T-helper 1 cell (primary cell): ENCODE data around the gene GPR146.
"Not testable (repeated sequence)": the region's sequence is repeated elsewhere in the genome, so short reads cannot be mapped to it uniquely, and the experiment has no call there.

Experiments
- DNase-seq, 5 donors: peaks; one replicate each; pipeline ENCODE4 v3.0.0-alpha.2; 2012 to 2020
- total RNA-seq, 4 donors: gene quantifications; one replicate each; lab custom pipeline; 2026; lab: John Stamatoyannopoulos, UW

Gene GPR146
- 1.6 to 6.4 (median 4.4) reads per million in 4 donors for total RNA-seq

DNA sequence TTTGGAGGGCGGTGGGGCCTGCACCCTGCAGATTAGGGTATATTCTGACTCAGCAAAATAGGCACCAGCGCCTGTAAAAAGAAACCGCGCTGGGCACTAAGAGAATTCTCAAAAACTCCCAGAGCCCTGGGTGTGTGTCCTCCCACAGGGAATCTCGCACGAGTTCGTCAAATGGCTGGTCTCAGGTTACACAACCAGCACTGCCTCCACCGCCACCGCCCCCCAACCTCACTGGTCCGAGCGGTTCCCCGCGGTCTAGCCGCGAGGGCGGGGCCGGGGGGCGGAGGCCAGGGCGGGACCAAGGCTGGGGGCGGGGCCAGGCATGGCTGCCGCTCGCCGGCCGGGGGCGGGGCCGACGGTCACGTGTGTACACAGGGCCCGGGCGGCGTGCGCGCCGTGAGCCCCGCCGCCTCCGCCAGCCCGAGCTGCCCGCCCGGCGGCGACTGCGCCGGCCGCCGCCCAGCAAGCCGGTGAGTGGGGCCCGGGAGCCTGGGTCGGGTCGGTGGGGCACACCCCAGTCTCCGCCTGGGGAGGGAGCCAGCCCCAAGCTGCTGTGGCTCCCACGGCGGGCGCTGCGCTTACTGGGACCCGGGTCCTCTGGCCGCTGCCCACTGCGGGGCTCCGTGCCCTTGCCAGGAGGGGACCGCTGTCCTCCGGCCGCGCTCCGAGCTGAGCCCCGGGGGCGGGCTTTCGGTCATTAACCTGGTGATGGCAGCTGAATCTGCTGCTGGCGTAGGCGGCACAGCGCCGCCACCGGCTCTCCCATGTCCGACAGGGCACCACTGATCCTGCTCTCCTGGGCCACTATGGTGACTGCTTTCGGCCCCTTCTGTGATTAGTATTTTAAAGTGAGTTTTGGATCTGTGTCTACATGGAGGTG is at the start of gene GPR146:
GPR146 (plus strand) TSS at position 358 of the 880 bp plus-strand sequence. CDS start 12,970 bp downstream, outside the sequence.
- peak; percentile 81 to 90 (median 85) for DNase-seq

GRCh38 chr7:994592-995308 is 49.6 kb upstream of the GPR146 start:
- no peak for DNase-seq

- no peak for DNase-seq
These were observed 48.8 kb upstream of the GPR146 start for GRCh38 chr7:995571-995970.

DNA sequence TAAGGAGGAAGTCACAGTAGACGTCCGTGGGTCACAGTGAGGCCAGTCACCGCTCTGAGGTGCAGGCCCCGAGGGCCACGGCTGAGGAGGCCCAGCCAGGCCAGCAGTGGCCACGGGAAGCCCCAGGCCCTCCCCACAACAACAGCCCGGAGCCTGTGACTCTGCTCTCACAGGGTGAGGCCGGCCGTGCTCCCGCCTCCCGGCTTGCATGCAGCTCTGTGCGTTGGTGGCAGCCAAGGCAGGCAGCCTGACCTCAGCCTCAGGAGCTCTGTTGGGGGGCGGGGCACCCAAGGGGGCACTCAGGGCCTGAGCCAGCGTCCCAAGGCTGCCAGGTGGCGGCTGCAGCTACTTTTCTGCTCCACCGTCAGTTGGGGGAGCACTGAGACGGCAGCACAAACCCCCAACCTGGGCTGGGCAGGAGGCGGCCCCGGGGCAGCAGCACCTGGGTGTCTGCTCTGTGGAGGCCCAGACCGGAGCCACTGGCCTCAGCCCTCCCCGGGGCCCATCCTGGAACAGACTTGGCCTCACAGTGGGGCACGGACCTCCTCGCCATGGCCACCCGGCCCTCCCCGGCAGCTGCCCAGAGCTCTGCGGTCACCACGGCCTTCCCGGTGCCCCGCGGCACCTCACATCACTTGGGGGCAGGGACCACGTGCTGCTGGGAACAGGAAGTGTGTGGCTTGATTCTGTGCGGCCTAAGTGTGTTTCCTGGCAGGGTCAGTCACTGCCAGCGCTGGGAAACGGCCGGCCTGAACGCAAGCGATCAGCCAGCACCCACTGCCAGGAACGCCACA is 48.1 kb upstream of the GPR146 start:
- DNase-seq = no peak

DNA sequence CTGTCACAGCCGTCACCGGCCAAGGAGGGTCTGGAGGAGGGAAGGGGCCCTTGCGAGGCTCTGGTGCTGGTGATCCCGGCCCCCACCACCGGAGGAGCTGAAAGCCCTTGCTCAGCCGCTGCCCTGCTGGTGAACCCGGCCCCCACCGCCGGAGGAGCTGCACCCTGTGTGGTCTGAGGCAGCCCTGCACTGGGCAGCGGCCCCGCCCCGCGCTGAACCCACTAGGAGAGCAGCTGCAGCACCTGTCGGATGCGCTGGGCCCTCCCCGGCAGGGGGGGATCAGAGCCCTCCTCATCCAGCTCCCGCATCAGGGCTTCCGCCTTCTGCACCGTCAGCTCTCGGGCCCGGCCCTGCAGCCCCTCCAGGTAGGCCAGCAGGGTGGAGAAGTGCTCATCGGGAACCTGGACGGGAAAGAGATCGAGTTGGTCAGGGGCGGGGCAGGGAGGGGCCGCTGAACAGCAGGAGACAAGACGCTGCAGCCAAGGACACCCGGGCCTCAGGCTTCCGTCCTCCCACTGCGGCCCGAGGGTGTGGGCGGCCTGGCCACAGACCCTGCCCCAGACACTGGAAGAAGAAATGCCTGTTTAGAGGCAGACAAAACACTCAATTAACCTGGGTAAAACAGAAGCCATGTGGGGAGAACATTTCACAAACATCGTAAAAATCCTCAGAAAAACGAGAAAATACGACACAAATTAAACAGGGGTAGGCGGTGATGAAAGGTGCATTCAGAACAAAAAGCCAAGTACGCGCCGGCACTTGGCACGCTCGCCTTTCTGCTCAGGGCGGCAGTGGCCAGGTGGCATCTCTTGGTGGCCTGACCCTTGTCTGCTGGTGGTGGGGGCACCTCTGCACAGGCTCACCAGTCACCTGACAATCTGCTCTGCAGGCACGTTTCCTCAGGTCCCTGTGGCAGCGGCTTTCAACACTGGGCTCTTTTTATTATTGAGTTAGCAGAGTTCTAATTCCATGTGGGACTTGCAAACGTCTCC is 46.6 kb upstream of the GPR146 start:
- DNase-seq = no peak

GRCh38 chr7:999149-999879 is 45.0 kb upstream of the GPR146 start:
- no peak for DNase-seq

GRCh38 chr7:999941-1000935 is 44.1 kb upstream of the GPR146 start:
- DNase-seq = no peak

GRCh38 chr7:1001069-1001770 is 43.1 kb upstream of the GPR146 start:
- not testable (repeated sequence) for DNase-seq

GRCh38 chr7:1002026-1002425 is 42.3 kb upstream of the GPR146 start:
- DNase-seq = not testable (repeated sequence)

DNA sequence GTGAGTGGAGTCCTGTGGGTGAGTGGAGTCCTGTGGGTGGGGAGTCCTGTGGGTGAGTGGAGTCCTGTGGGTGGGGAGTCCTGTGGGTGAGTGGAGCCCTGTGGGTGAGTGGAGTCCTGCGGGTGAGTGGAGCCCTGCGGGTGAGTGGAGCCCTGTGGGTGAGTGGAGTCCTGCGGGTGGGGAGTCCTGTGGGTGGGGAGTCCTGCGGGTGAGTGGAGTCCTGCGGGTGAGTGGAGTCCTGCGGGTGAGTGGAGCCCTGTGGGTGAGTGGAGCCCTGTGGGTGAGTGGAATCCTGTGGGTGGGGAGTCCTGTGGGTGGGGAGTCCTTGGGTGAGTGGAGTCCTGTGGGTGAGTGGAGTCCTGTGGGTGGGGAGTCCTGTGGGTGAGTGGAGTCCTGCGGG is 41.9 kb upstream of the GPR146 start:
- not testable (repeated sequence) for DNase-seq

DNA sequence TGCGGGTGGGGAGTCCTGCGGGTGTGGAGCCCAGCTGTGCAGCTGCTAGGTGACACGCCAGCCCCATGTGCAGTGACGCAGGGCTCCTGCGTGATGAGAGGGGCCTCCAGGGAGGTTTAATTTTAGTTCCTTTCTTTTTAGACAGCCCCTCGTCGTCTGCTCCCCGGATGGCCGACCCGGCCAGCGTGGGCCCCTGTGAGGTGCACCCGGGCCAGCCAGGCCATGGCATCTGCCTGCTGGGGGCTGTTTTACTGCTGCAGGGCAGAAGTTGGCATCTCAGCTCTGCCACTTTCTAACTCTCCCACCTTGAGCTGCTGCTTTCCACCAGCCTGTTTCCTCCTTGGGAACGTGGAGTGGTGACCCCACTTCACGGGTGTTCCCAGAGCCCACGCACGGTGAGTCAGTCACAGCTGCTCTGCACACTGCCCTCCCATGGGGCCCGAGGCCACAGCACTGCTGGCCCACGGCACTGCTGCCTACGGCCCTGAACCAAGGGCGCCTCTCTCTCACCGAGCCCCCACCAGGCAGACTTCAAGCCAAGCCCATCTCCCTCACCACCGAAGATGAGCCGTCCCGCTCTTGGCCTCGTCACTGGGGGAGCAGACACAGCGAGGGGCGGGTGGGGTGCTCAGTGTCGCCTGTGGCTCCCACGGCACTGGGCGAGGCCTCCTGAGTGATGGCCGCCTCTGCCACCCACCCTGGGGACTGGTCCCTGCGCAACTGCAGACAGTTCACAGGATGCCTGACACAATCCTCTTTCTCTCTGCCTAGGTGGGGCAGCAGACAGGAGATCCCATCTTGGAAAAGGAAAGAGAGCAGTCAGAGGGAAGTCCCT is 40.1 kb upstream of the GPR146 start:
- no peak for DNase-seq

DNA sequence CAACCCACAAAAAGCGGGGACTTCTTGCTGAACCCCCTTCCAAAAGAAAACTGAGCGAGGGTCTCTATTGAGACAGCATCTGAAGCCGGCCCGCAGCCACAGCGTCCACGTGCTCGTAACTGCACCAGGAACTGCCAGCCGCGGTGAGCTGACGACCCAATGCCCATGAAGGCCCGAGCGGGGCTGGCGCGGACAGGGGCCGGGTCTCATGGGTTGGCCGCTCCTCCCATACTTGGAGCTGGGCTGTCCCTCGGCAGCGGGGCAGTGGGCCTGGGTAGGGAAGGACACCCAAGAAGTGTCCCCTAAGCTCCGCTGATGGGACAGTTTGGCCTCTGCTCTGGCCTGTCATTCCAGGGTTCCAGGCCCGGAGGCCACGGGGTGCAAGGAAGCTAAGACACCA is 39.0 kb upstream of the GPR146 start:
- no peak for DNase-seq

DNA sequence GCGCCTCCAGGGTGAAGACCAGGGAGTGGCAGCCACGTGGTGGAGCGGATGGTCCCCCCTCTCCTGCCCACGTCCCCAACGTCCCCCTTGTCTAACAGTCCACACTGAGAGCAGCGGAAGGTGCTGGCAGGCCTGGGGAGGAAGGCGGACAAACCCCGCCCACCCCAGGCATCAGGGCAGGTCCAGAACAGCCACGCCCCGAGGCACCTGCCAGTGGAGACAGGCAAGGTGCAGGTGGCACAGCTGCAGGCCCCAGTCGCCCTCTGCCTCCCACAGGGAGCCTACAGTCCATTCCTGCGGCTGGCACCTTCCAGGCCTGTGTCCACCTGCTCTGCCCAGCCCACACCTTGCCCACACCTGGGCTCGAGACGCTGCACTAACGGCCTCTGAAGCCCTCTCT is 36.4 kb upstream of the GPR146 start:
- DNase-seq = no peak

- no peak for DNase-seq
These were observed 35.5 kb upstream of the GPR146 start for GRCh38 chr7:1008733-1009363.

DNA sequence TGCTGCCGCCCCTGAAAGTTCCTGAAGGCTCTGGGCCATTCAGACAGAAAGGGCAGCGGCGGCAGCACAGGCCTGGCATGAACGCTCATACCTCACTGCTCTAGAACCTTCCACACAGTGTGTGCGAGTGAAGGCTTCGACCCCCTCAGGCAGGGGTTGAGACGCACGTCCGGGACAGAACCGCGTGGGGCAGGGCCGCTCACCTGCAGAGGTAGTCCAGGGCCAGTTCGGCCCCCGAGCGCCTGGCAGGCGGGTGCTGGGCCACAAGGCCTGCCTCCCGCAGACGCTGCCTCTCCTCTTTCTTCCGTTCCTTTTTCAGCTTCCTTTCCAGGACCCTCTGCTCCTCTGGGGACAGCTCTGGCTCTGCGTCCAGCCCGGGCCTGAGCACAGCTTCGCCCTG is 34.6 kb upstream of the GPR146 start:
- no peak for DNase-seq

GRCh38 chr7:1010226-1010625 is 34.1 kb upstream of the GPR146 start:
- no peak for DNase-seq

GRCh38 chr7:1011297-1012003 is 32.9 kb upstream of the GPR146 start:
- no peak for DNase-seq
